Ovary (tissue), 9 donors: ENCODE results near the gene CAMSAP1. TPM values are rescaled to one million over a fixed set of nuclear protein-coding genes. Genes with fewer than 3 reads are reported as not detected.

ENCODE experiments used
- DNase-seq, 5 donors: peaks; one replicate each; pipeline ENCODE4 v3.0.0-alpha.2; 2019 to 2020
- H3K27ac ChIP-seq, 2 donors: fragments of 200-600 bp; one replicate each; pipeline versions ENCODE4 v1.5.1 to v1.8.0; 2019 to 2022
- H3K27me3 ChIP-seq: fragments of 200-600 bp; one replicate; pipeline ENCODE4 v1.8.0; 2022
- H3K36me3 ChIP-seq: fragments of 200-600 bp; sonication (generic); one replicate; pipeline ENCODE4 v1.5.1; 2019
- H3K4me1 ChIP-seq: one replicate; pipeline ENCODE4 v1.8.1; 2013; ENCODE audit warnings: mild to moderate bottlenecking, moderate library complexity; ENCODE audit not compliant: insufficient read depth
- H3K4me3 ChIP-seq: fragments of 200-600 bp; sonication (generic); one replicate; pipeline ENCODE4 v1.5.1; 2017
- H3K9me3 ChIP-seq, 2 donors: fragments of 200-600 bp in 1 of 2; sonication (generic) in 1 of 2; one replicate each; pipeline versions ENCODE4 v1.5.1 to v1.8.1; 2013 to 2019; ENCODE audit warnings: mild to moderate bottlenecking in 1 of 2, moderate library complexity in 1 of 2
- EP300 ChIP-seq: sonication (generic); formaldehyde crosslinking; IDR thresholded peaks from one replicate; pipeline ENCODE4 v1.6.1; 2017; ENCODE audit warnings: antibody characterized with exemption
- POLR2A ChIP-seq: fragments of 450-650 bp; IDR thresholded peaks from one replicate; pipeline ENCODE4 v1.6.1; 2017; ENCODE audit warnings: antibody characterized with exemption, mild to moderate bottlenecking, moderate library complexity
- WGBS, 3 donors: extraction: QIAGEN DNeasy Blood & Tissue Kit in 1 of 3; methylation state at CpG; one replicate each; pipeline versions ENCODE4 v1.1.5 to v1.1.7; 2013 to 2017; 5-methylcytosine and 5-hydroxymethylcytosine counted together
- intact Hi-C, 4 donors: fragments of 100-400 bp; cut with DNase I; formaldehyde crosslinking; loops; one replicate each; pipeline versions ENCODE4 v1.11.0 to v1.15.1; 2022 to 2023
- polyA plus RNA-seq, 2 donors: library from polyadenylated mRNA; stranded (reverse); fragments of 200-250 nt in 1 of 2; fragments of 350-450 nt in 1 of 2; fragmentation: Illumina TruSeq in 1 of 2; extraction: RNeasy Lipid Tissue Mini Kit (QIAGEN cat#74804) in 1 of 2; gene quantifications; one replicate each; pipeline ENCODE4 v1.2.3, GENCODE V29; 2013 to 2014
- total RNA-seq, 7 donors: library from RNA; depleted of rRNA in 2 of 7; stranded (reverse); fragments of >200 nt in 2 of 7; fragmentation: NEBNext Ultra II Directional in 3 of 7; extraction: Animal tissue kit (Norgen Biotek cat#: 25700) in 3 of 7; gene quantifications; one replicate each; pipeline versions ENCODE4 v1.1.0 to v1.2.4, GENCODE V29; 2016 to 2023
- TF ChIP-seq, protein P1 (sequence below), 3 donors: fragments of 450-650 bp in 2 of 3; fragments of 200-600 bp in 1 of 3; IDR thresholded peaks; one replicate each; pipeline versions ENCODE4 v1.5.1 to v1.8.0; 2016 to 2022; ENCODE audit warnings: antibody characterized with exemption in 3 of 3, mild to moderate bottlenecking in 1 of 3
- donor health status: DM: no; HTN: no; CAD: no; lungs with moderate emphysema.
- donor health status: DM: no; HTN: no; CAD: no.
- donor health status: Bipolar disorder and iron deficiency.
- donor health status: DM: yes; HTN: yes; CAD: no.
- donor health status: DM: no; HTN: no; CAD: no.
- donor health status: DM: yes; HTN: yes; CAD: no.

The CAMSAP1 gene
- total and polyA plus RNA-seq, 9 donors, result 9.4 to 62.6 (median 38.0) TPM

DNA sequence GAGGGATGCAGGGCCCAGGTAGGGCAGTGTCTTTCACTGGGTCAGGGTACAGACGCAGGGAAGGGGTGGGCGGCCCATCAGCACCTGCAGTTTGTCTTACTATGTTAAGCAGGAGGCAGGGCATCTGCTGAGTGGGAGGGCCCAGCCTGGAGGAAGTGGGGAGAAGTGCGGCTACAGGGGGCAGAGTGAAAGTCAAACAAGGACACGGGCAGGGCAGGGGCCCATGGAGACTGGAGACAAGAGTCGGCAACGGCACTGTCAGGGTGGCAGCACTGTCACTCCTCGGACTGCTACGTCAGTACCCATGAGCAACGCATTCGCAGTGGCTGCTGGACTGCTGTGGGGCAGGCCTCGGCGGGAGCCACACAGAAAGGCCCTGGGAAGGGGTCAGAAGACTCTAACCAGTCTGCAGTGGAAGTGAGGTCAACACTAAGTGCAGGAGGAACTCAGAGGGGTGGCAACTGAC is 19.7 kb downstream of the CAMSAP1 start:
- H3K4me1 ChIP-seq, result peaks cover 29% of the 10 kb centered on the region
- H3K4me3 ChIP-seq, result no peak overlapping the region
- H3K27ac ChIP-seq, result no peak overlapping the region
- no peaks in the 10 kb centered on the region for H3K36me3 ChIP-seq
- H3K27me3 ChIP-seq, result no peaks in the 10 kb centered on the region
- TF ChIP-seq EP300 (no peak), POLR2A (no peak)
- TF ChIP-seq, protein P1, sequence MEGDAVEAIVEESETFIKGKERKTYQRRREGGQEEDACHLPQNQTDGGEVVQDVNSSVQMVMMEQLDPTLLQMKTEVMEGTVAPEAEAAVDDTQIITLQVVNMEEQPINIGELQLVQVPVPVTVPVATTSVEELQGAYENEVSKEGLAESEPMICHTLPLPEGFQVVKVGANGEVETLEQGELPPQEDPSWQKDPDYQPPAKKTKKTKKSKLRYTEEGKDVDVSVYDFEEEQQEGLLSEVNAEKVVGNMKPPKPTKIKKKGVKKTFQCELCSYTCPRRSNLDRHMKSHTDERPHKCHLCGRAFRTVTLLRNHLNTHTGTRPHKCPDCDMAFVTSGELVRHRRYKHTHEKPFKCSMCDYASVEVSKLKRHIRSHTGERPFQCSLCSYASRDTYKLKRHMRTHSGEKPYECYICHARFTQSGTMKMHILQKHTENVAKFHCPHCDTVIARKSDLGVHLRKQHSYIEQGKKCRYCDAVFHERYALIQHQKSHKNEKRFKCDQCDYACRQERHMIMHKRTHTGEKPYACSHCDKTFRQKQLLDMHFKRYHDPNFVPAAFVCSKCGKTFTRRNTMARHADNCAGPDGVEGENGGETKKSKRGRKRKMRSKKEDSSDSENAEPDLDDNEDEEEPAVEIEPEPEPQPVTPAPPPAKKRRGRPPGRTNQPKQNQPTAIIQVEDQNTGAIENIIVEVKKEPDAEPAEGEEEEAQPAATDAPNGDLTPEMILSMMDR (IDR thresholded peaks at IDR 0.05), result no peak
- WGBS, 3 donors, result 53 to 68% (median 68%) methylated on average over 12 of the region's 12 CpGs
- no peaks in the 10 kb centered on the region for H3K9me3 ChIP-seq
- no peak for DNase-seq
- intact Hi-C loops, result no loop called here

DNA sequence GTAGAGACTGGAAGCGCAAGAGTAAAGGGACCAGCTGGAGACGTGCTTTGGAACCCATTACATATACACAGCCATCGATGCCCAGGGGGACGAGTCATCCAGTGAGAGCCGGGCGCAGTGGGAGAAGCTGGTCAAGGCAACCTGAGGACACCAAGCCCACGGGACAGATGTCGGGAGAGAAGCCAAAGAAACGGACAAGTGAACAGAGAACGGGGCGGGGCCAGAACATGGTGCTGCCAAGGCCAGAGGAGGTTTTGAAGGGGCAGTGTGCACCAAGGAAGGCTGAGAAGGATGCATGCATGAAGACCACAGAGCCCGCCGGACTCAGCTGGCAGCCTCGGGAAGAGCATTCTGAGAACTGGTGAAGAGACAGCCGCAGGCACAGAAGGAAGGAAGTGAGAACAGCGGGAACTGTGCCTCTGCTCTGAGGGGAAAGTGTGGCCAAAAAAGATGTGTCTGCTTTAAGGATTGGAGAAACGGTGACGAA is 20.3 kb downstream of the CAMSAP1 start:
- peaks cover 29% of the 10 kb centered on the region for H3K4me1 ChIP-seq
- H3K9me3 ChIP-seq, result no peaks in the 10 kb centered on the region
- no peak for DNase-seq
- no peaks in the 10 kb centered on the region for H3K36me3 ChIP-seq
- H3K27me3 ChIP-seq, result no peaks in the 10 kb centered on the region
- WGBS, 3 donors, result 60 to 75% (median 64%) methylated on average over 18 of the region's 18 CpGs
- TF ChIP-seq, protein P1 (IDR thresholded peaks at IDR 0.05), result no peak
- TF ChIP-seq POLR2A (no peak), EP300 (no peak)
- no peak overlapping the region for H3K4me3 ChIP-seq
- no peak overlapping the region for H3K27ac ChIP-seq
- intact Hi-C loops, result no loop called here

- Histone ChIP-seq H3K4me3 (no peak overlapping the region), H3K36me3 (no peaks in the 10 kb centered on the region), H3K27ac (no peak overlapping the region), H3K4me1 (peaks cover 28% of the 10 kb centered on the region), H3K9me3 (no peaks in the 10 kb centered on the region), H3K27me3 (no peaks in the 10 kb centered on the region)
- no peak for TF ChIP-seq EP300
- TF ChIP-seq, protein P1 (IDR thresholded peaks at IDR 0.05), result no peak
- TF ChIP-seq POLR2A, result no peak
- intact Hi-C loops, result no loop called here
- no peak for DNase-seq
- WGBS, 3 donors, result 86 to 90% (median 89%) methylated on average over 21 of the region's 21 CpGs
Observed at GRCh38 chr9:135886147-135886981, 21.0 kb downstream of the CAMSAP1 start.

DNA sequence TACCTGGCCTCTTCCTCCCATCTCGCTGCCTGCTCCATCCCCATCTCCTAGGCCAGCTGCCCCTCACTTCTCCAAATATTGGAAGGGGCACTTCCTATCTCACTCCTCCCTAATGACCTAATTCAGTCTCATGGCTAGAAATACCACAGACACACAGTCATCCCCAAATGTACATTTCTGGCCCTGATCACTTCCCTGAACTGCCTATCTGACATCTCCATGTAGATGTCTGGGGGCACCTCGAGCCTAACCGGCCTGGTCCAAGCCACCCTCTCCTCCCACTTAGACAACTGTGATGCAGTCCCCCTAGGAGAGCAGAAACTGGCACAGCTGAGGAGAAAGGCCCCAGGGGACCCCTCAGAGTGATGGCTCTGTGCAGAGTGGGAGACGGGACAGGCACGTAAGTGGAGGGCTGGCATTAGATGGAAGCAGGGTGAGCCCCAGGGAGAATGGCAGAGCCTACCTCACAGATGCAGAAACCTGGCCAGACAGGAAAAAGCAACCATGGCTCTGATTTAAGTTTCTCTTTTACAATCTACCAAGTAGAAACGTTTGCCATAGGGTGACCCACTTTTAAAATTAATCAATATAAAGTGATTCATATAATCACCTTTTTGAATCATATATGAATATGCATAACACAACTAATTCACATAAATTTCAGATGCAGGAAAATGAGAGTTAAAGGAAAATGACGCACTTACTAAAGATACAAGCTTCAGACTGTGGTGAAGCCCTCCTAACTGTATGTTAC is 22.1 kb downstream of the CAMSAP1 start:
- Histone ChIP-seq H3K9me3 (no peaks in the 10 kb centered on the region), H3K27ac (no peak overlapping the region), H3K4me3 (no peak overlapping the region), H3K4me1 (peaks cover 27% of the 10 kb centered on the region), H3K27me3 (no peaks in the 10 kb centered on the region), H3K36me3 (no peaks in the 10 kb centered on the region)
- intact Hi-C loops, result no loop called here
- no peak for TF ChIP-seq POLR2A
- TF ChIP-seq, protein P1 (IDR thresholded peaks at IDR 0.05), result no peak
- TF ChIP-seq EP300, result no peak
- DNase-seq, result no peak
- 65 to 73% (median 68%) methylated on average over 7 of the region's 7 CpGs for WGBS, 3 donors
